D721Med (cell line): ENCODE results near the gene SAP130.

ENCODE experiments used
- DNase-seq: peaks from one replicate; pipeline ENCODE4 v3.0.0; 2011; ENCODE audit warnings: low spot score; ENCODE audit not compliant: insufficient read length
- FAIRE-seq: peaks from 2 replicates; lab custom pipeline; 2011; peaks lifted over from hg19 to GRCh38; lab: Jason Lieb, UNC
- CTCF ChIP-seq: IDR thresholded peaks from 2 replicates; pipeline ENCODE4 v1.5.1; 2012; ENCODE audit warnings: mild to moderate bottlenecking, control low read depth; ENCODE audit not compliant: insufficient read depth; ENCODE audit errors: missing control alignments

The SAP130 gene

GRCh38 chr2:128058114-128058513, 30.3 kb upstream of the SAP130 start:
- TF ChIP-seq CTCF: no peak
- DNase-seq: peak; percentile 50
- peak; percentile 80 for FAIRE-seq

- DNase-seq (no peak), FAIRE-seq (no peak)
- TF ChIP-seq CTCF: no peak
Observed at GRCh38 chr2:128057334-128057733, 29.5 kb upstream of the SAP130 start.

- no peak for FAIRE-seq
Observed at GRCh38 chr2:128054104-128054885, 26.4 kb upstream of the SAP130 start.

GRCh38 chr2:128053331-128053730, 25.5 kb upstream of the SAP130 start:
- no peak for FAIRE-seq
- no peak for TF ChIP-seq CTCF
- no peak for DNase-seq

More at GRCh38 chr2:128054104-128054885, 26.4 kb upstream of the SAP130 start:
- DNase-seq: no peak
- no peak for TF ChIP-seq CTCF

GRCh38 chr2:128043041-128043440, 15.2 kb upstream of the SAP130 start:
- no peak for TF ChIP-seq CTCF
- FAIRE-seq (no peak), DNase-seq (no peak)

GRCh38 chr2:128041561-128041960, 13.7 kb upstream of the SAP130 start:
- FAIRE-seq (no peak), DNase-seq (no peak)
- no peak for TF ChIP-seq CTCF

GRCh38 chr2:128040166-128040771, 12.4 kb upstream of the SAP130 start:
- no peak for FAIRE-seq
- TF ChIP-seq CTCF: no peak
- DNase-seq: no peak
